ENCODE results near the gene AGO3. TPM values are rescaled to one million over a fixed set of nuclear protein-coding genes. Genes with fewer than 3 reads are reported as not detected.
"Not testable (repeated sequence)": the region's sequence is repeated elsewhere in the genome, so short reads cannot be mapped to it uniquely, and the experiment has no call there.

Gene AGO3
- total RNA-seq, 2 donors from 2014 or later, result 47.5 to 49.9 TPM

GRCh38 chr1:35884934-35885333, 46.0 kb upstream of the AGO3 start:
- DNase-seq (ENCODE audit: low spot score) (no peak), ATAC-seq (ENCODE audit: insufficient number of reproducible peaks, low FRiP score, low read depth) (no peak)
- Histone ChIP-seq H3K36me3 (no peaks in the 10 kb centered on the region), H3K27ac (no peak overlapping the region), H3K4me1 (ENCODE audit: control insufficient read depth in 1 of 2, low read depth in 2 of 2) (peaks cover 14 to 26% of the 10 kb centered on the region in 2 donors), H3K4me3 (no peak overlapping the region), H3K9me3 (no peaks in the 10 kb centered on the region), H3K27me3 (replicated peaks; ENCODE audit: insufficient read depth) (no peaks in the 10 kb centered on the region)
- TF ChIP-seq CTCF (IDR thresholded peaks at IDR 0.05), result no peak

GRCh38 chr1:35885961-35886558, 44.8 kb upstream of the AGO3 start:
- no peaks in the 10 kb centered on the region for H3K27me3 ChIP-seq (replicated peaks; ENCODE audit: insufficient read depth)
- no peak for TF ChIP-seq CTCF (IDR thresholded peaks at IDR 0.05)
- peak overlapping the region; percentile 9 to 30 for H3K27ac ChIP-seq
- ATAC-seq (ENCODE audit: insufficient number of reproducible peaks, low FRiP score, low read depth) (no peak), DNase-seq (ENCODE audit: low spot score) (no peak)
- no peak overlapping the region for H3K4me3 ChIP-seq
- peaks cover 2% of the 10 kb centered on the region for H3K36me3 ChIP-seq
- H3K9me3 ChIP-seq, result no peaks in the 10 kb centered on the region
- H3K4me1 ChIP-seq (ENCODE audit: control insufficient read depth in 1 of 2, low read depth in 2 of 2), result peaks cover 14 to 26% of the 10 kb centered on the region in 2 donors

- no peak for ATAC-seq (ENCODE audit: insufficient number of reproducible peaks, low FRiP score, low read depth)
- Histone ChIP-seq H3K36me3 (peaks cover 2% of the 10 kb centered on the region), H3K9me3 (no peaks in the 10 kb centered on the region), H3K4me1 (ENCODE audit: control insufficient read depth in 1 of 2, low read depth in 2 of 2) (peaks cover 14 to 26% of the 10 kb centered on the region in 2 donors), H3K4me3 (no peak overlapping the region), H3K27ac (peak overlapping the region in 1 of 2 donors; percentile 30), H3K27me3 (replicated peaks; ENCODE audit: insufficient read depth) (no peaks in the 10 kb centered on the region)
- DNase-seq (ENCODE audit: low spot score), result no peak
- no peak for TF ChIP-seq CTCF (IDR thresholded peaks at IDR 0.05)
Measured at GRCh38 chr1:35886577-35887431, 44.1 kb upstream of the AGO3 start.

GRCh38 chr1:35887508-35887907, 43.4 kb upstream of the AGO3 start:
- no peaks in the 10 kb centered on the region for H3K27me3 ChIP-seq (replicated peaks; ENCODE audit: insufficient read depth)
- no peak overlapping the region for H3K4me3 ChIP-seq
- ATAC-seq (ENCODE audit: insufficient number of reproducible peaks, low FRiP score, low read depth) (no peak), DNase-seq (ENCODE audit: low spot score) (no peak)
- TF ChIP-seq CTCF (IDR thresholded peaks at IDR 0.05), result no peak
- H3K27ac ChIP-seq, result no peak overlapping the region
- H3K9me3 ChIP-seq, result no peaks in the 10 kb centered on the region
- peaks cover 8% of the 10 kb centered on the region for H3K36me3 ChIP-seq
- H3K4me1 ChIP-seq (ENCODE audit: control insufficient read depth in 1 of 2, low read depth in 2 of 2), result peaks cover 14 to 25% of the 10 kb centered on the region in 2 donors

GRCh38 chr1:35888255-35888654, 42.6 kb upstream of the AGO3 start:
- H3K27ac ChIP-seq, result no peak overlapping the region
- no peak for TF ChIP-seq CTCF (IDR thresholded peaks at IDR 0.05)

GRCh38 chr1:35888981-35889380, 41.9 kb upstream of the AGO3 start:
- not testable (repeated sequence) for H3K9me3 ChIP-seq; ATAC-seq (ENCODE audit: insufficient number of reproducible peaks, low FRiP score, low read depth); H3K4me3 ChIP-seq; H3K27me3 ChIP-seq (replicated peaks; ENCODE audit: insufficient read depth); H3K27ac ChIP-seq; DNase-seq (ENCODE audit: low spot score)
- Histone ChIP-seq H3K36me3 (peaks cover 14% of the 10 kb centered on the region), H3K4me1 (ENCODE audit: control insufficient read depth in 1 of 2, low read depth in 2 of 2) (peaks cover 13 to 21% of the 10 kb centered on the region in 2 donors)

More at GRCh38 chr1:35888255-35888654, 42.6 kb upstream of the AGO3 start:
- no peak for DNase-seq (ENCODE audit: low spot score)
- Histone ChIP-seq H3K4me3 (no peak overlapping the region), H3K27me3 (replicated peaks; ENCODE audit: insufficient read depth) (no peaks in the 10 kb centered on the region), H3K9me3 (no peaks in the 10 kb centered on the region), H3K4me1 (ENCODE audit: control insufficient read depth in 1 of 2, low read depth in 2 of 2) (peaks cover 14 to 22% of the 10 kb centered on the region in 2 donors), H3K36me3 (peaks cover 14% of the 10 kb centered on the region)
- no peak for ATAC-seq (ENCODE audit: insufficient number of reproducible peaks, low FRiP score, low read depth)
